Measurements from ENCODE around the gene EHMT1. TPM values are rescaled to one million over a fixed set of nuclear protein-coding genes. Genes with fewer than 3 reads are reported as not detected.

EHMT1 gene
- total RNA-seq, 1 donor from 2014 or later, result 162 TPM

DNA sequence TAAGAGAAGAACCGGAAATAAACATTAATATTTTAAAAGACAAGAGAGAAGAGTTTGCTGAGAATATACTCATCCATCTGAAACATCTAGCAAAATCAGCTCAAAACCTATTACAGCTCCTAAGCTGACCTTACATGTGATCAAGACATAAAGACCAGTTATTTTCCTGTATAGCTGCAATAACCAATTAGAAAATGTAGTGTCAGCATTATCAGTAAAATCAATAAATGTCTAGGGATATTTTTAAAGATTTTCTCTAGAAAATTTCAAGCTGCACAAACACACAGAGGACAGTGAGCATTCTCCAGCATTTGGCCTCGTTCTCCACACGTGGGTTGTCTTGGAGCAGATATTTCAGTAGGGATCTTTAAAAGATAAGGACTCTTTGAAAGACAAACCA, 131.2 kb downstream of the EHMT1 start:
- Mint-ChIP-seq H3K4me3 (ENCODE audit: unreplicated experiment) (no peak overlapping the region), H3K27ac (ENCODE audit: unreplicated experiment) (no peak overlapping the region), H3K36me3 (ENCODE audit: unreplicated experiment) (peaks cover 4% of the 10 kb centered on the region), H3K27me3 (ENCODE audit: unreplicated experiment) (peaks cover 8% of the 10 kb centered on the region), H3K4me1 (ENCODE audit: low read depth, unreplicated experiment) (peaks cover 17% of the 10 kb centered on the region), H3K9me3 (ENCODE audit: unreplicated experiment) (peaks cover 12% of the 10 kb centered on the region)
- TF ChIP-seq, protein P1, sequence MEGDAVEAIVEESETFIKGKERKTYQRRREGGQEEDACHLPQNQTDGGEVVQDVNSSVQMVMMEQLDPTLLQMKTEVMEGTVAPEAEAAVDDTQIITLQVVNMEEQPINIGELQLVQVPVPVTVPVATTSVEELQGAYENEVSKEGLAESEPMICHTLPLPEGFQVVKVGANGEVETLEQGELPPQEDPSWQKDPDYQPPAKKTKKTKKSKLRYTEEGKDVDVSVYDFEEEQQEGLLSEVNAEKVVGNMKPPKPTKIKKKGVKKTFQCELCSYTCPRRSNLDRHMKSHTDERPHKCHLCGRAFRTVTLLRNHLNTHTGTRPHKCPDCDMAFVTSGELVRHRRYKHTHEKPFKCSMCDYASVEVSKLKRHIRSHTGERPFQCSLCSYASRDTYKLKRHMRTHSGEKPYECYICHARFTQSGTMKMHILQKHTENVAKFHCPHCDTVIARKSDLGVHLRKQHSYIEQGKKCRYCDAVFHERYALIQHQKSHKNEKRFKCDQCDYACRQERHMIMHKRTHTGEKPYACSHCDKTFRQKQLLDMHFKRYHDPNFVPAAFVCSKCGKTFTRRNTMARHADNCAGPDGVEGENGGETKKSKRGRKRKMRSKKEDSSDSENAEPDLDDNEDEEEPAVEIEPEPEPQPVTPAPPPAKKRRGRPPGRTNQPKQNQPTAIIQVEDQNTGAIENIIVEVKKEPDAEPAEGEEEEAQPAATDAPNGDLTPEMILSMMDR (IDR thresholded peaks at IDR 0.05; ENCODE audit: partially characterized antibody, unreplicated experiment), result no peak
- no peak for DNase-seq

DNA sequence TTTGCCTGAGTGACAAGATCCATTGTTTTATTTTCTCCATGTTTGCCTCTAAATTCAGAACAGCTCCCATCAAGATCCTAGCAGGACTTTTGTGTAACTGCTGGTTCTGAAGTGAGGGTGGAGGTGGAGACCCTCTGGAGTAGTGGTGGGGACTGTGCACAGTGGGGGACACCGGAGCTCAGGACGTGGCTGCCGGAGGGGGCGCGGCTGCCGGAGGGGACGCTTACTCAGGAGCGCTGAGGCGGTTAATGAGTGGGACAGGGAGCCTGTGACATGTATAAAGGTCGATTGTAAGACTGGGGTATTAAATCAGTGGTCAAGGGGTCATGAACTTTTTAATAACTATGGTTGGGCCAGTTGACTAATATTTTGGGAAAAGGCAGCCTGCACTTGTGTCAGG, 131.8 kb downstream of the EHMT1 start:
- H3K27ac Mint-ChIP-seq (ENCODE audit: unreplicated experiment), result no peak overlapping the region
- TF ChIP-seq, protein P1 (IDR thresholded peaks at IDR 0.05; ENCODE audit: partially characterized antibody, unreplicated experiment), result no peak
- no peak for DNase-seq
- peaks cover 8% of the 10 kb centered on the region for H3K27me3 Mint-ChIP-seq (ENCODE audit: unreplicated experiment)
- no peak overlapping the region for H3K4me3 Mint-ChIP-seq (ENCODE audit: unreplicated experiment)
- H3K36me3 Mint-ChIP-seq (ENCODE audit: unreplicated experiment), result peaks cover 10% of the 10 kb centered on the region
- H3K9me3 Mint-ChIP-seq (ENCODE audit: unreplicated experiment), result peaks cover 14% of the 10 kb centered on the region
- H3K4me1 Mint-ChIP-seq (ENCODE audit: low read depth, unreplicated experiment), result peaks cover 14% of the 10 kb centered on the region

DNA sequence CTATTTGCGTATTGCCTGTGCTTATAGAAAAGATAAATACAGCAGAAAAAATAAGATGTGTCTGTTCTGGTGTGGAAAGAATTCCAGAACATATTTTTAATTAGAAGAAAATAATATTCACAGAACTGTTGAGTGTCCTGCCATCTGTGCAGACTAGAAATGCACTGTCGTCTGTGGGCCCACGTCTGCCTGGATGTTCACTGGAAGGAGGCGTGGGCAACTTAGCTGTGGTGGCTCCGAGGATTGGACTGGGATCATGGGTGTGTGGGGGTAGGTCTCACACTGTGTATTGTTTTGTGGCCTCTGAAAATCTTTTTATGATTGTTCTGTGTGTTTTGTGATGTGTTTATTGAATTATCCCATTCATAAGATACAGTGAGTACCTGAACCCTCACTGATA, 132.8 kb downstream of the EHMT1 start:
- peaks cover 14% of the 10 kb centered on the region for H3K36me3 Mint-ChIP-seq (ENCODE audit: unreplicated experiment)
- H3K4me1 Mint-ChIP-seq (ENCODE audit: low read depth, unreplicated experiment), result peaks cover 14% of the 10 kb centered on the region
- H3K4me3 Mint-ChIP-seq (ENCODE audit: unreplicated experiment), result no peak overlapping the region
- H3K27ac Mint-ChIP-seq (ENCODE audit: unreplicated experiment), result no peak overlapping the region
- H3K27me3 Mint-ChIP-seq (ENCODE audit: unreplicated experiment), result peaks cover 8% of the 10 kb centered on the region
- TF ChIP-seq, protein P1 (IDR thresholded peaks at IDR 0.05; ENCODE audit: partially characterized antibody, unreplicated experiment), result no peak
- peaks cover 17% of the 10 kb centered on the region for H3K9me3 Mint-ChIP-seq (ENCODE audit: unreplicated experiment)
- no peak for DNase-seq

DNA sequence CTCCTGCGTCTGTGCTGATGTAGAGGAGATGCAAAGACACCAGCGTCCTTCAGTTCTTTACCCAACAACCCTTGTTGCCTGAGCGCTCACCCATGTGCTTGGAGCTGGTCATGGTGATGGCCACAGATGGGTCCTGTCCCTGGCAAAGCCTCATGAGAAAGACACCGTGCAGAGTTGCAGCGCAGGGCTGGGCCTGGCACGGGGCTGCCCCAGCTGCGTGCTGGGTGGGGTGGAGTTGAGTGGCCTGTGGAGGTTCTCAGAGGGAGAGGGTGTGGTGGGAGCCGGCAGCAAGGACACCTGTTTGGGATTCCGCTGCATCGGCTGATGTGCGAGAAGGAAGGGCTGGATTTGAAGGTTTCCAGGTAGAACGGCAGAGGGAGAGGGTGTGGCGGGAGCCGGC, 133.6 kb downstream of the EHMT1 start:
- no peak overlapping the region for H3K4me3 Mint-ChIP-seq (ENCODE audit: unreplicated experiment)
- DNase-seq, result no peak
- H3K9me3 Mint-ChIP-seq (ENCODE audit: unreplicated experiment), result peaks cover 15% of the 10 kb centered on the region
- H3K27me3 Mint-ChIP-seq (ENCODE audit: unreplicated experiment), result peaks cover 6% of the 10 kb centered on the region
- H3K27ac Mint-ChIP-seq (ENCODE audit: unreplicated experiment), result no peak overlapping the region
- TF ChIP-seq, protein P1 (IDR thresholded peaks at IDR 0.05; ENCODE audit: partially characterized antibody, unreplicated experiment), result no peak
- peaks cover 14% of the 10 kb centered on the region for H3K4me1 Mint-ChIP-seq (ENCODE audit: low read depth, unreplicated experiment)
- H3K36me3 Mint-ChIP-seq (ENCODE audit: unreplicated experiment), result peaks cover 14% of the 10 kb centered on the region

DNA sequence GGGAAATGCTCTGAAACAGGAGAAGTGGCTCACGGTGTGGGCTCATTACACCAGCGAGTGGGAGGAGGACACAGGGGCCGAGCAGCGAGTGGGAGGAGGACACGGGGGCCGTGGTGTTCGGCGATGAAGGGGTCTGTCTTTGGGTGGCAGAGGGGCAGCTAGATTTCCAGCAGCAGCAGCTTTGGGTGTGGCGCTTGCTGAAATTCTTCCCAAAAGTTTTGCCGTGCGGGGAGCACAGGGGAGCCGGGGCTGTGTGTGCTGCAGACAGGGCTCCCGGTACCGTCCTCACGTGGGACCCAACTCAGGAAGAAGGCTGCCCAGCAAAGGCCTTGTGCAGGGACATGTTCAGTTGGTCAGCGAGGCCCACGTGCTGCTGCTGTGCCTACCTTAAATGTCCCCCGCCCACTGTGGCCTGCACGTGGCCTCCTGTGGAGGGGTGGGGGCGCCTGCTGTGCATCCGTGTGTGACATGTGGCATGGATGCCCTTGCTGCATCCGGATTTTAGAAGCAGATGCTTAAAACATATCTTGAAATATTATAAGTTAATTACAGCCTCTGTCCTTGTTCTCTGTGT, 134.5 kb downstream of the EHMT1 start:
- no peak overlapping the region for H3K4me3 Mint-ChIP-seq (ENCODE audit: unreplicated experiment)
- peaks cover 14% of the 10 kb centered on the region for H3K4me1 Mint-ChIP-seq (ENCODE audit: low read depth, unreplicated experiment)
- peaks cover 15% of the 10 kb centered on the region for H3K9me3 Mint-ChIP-seq (ENCODE audit: unreplicated experiment)
- no peak overlapping the region for H3K27ac Mint-ChIP-seq (ENCODE audit: unreplicated experiment)
- peaks cover 3% of the 10 kb centered on the region for H3K27me3 Mint-ChIP-seq (ENCODE audit: unreplicated experiment)
- no peak for DNase-seq
- TF ChIP-seq, protein P1 (IDR thresholded peaks at IDR 0.05; ENCODE audit: partially characterized antibody, unreplicated experiment), result no peak
- peaks cover 14% of the 10 kb centered on the region for H3K36me3 Mint-ChIP-seq (ENCODE audit: unreplicated experiment)
